ENCODE results near the gene LRRC8D.

Gene LRRC8D

DNA sequence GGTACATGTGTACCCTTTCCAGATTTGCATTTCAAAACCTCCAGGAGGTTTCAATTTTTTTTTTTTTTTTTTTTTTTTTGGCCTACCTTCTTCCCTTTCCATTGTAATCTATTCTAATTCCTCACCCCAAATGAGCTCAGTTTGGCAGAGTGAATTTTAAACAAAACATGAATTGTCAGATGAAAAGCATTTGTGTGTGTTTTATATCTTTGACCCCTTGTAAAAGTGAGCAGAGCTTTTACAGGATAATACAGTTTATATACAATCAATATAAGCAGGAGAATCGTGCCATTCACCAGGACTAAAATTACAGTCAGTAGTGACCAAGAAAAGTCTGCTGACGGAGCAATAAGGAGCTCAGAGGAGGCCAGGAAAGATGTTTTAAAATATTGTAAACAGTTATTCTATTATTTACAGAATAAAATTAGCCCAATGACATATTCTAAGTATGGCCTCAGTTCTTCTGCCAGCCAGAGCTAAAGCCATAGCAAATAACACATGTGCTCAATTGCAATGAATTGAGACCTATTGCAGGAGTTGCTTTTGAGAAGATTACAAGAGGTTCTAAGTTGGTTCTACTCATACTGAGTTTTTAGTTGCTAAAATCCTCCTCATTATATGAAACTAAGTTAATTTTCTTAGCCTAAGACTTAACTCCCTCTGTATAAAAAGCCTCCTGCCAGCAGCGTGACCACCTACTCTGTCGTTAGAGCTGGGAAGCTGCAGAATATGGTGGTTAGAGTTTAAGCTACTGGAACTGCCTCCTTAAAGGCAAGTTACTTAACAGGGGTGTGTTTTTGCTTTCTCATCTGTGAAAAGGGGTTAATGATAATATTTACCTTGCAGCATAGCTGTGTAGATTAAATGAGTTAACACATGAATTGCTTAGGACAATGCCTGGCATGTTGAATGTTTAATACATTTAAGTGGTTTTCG, 123.3 kb downstream of the LRRC8D start:
- H3K36me3 ChIP-seq (ENCODE audit: control insufficient read depth, insufficient read depth, low read length), result no peaks in the 10 kb centered on the region
- no peak overlapping the region for H3K4me3 ChIP-seq (replicated peaks; ENCODE audit: low read depth, low read length)
- TF ChIP-seq, protein P1, sequence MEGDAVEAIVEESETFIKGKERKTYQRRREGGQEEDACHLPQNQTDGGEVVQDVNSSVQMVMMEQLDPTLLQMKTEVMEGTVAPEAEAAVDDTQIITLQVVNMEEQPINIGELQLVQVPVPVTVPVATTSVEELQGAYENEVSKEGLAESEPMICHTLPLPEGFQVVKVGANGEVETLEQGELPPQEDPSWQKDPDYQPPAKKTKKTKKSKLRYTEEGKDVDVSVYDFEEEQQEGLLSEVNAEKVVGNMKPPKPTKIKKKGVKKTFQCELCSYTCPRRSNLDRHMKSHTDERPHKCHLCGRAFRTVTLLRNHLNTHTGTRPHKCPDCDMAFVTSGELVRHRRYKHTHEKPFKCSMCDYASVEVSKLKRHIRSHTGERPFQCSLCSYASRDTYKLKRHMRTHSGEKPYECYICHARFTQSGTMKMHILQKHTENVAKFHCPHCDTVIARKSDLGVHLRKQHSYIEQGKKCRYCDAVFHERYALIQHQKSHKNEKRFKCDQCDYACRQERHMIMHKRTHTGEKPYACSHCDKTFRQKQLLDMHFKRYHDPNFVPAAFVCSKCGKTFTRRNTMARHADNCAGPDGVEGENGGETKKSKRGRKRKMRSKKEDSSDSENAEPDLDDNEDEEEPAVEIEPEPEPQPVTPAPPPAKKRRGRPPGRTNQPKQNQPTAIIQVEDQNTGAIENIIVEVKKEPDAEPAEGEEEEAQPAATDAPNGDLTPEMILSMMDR (IDR thresholded peaks at IDR 0.05; ENCODE audit: insufficient read depth, low read length, poor library complexity, severe bottlenecking), result no peak
- DNase-seq (ENCODE audit: extremely low read depth, insufficient read length), result no peak
- H3K27me3 ChIP-seq (replicated peaks; ENCODE audit: control insufficient read depth, insufficient read depth, low read length), result no peaks in the 10 kb centered on the region

DNA sequence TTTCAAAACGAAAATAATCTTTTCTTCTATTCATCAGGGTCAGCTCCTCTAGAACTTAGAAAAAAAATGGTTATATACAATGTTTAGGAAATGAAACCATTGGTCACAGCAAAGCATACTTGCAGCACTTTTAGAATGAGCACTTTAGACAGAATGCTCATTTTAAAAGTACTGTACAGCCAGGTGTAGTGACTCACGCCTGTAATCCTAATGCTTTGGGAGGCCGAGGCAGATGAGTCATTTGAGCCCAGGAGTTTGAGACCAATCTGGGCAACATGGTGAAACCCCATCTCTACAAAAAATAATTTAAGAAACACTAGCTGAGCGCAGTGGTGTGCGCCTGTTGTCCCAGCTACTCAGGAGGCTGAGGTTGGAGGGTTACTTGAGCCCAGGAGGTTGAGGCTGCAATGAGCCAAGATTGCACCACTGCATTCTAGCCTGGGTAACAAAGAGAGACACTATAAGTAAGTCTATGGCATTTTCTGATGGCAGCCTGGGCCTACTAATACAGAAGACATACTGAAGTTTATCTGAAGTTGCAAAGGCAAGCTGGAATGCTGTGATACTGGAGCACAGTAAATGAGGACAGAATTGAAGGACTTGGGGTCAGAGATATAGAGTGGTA, 125.1 kb downstream of the LRRC8D start:
- TF ChIP-seq, protein P1 (IDR thresholded peaks at IDR 0.05; ENCODE audit: insufficient read depth, low read length, poor library complexity, severe bottlenecking), result no peak
- Histone ChIP-seq H3K36me3 (ENCODE audit: control insufficient read depth, insufficient read depth, low read length) (no peaks in the 10 kb centered on the region), H3K27me3 (replicated peaks; ENCODE audit: control insufficient read depth, insufficient read depth, low read length) (no peaks in the 10 kb centered on the region), H3K4me3 (replicated peaks; ENCODE audit: low read depth, low read length) (no peak overlapping the region)
- peak; percentile 63 for DNase-seq (ENCODE audit: extremely low read depth, insufficient read length)

DNA sequence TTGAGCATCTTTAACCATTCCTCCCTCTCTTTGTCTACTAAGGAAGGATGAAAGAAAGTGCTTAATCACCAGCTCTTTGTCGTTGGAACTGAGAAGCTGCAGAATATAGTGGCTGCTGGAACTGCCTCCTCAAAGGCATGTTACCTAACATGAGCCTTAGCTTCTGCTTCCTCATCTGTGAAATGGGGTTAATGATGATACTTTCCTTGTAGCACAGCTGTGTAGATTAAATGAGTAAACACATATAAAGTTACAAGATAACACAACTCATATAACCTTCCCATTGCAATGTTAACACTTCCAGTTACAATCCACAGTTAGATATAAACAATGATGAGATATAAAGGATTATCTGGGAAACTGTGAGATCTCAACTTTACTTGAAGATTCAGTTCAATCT, 125.7 kb downstream of the LRRC8D start:
- Histone ChIP-seq H3K36me3 (ENCODE audit: control insufficient read depth, insufficient read depth, low read length) (no peaks in the 10 kb centered on the region), H3K27me3 (replicated peaks; ENCODE audit: control insufficient read depth, insufficient read depth, low read length) (no peaks in the 10 kb centered on the region), H3K4me3 (replicated peaks; ENCODE audit: low read depth, low read length) (no peak overlapping the region)
- TF ChIP-seq, protein P1 (IDR thresholded peaks at IDR 0.05; ENCODE audit: insufficient read depth, low read length, poor library complexity, severe bottlenecking), result no peak
- no peak for DNase-seq (ENCODE audit: extremely low read depth, insufficient read length)

DNA sequence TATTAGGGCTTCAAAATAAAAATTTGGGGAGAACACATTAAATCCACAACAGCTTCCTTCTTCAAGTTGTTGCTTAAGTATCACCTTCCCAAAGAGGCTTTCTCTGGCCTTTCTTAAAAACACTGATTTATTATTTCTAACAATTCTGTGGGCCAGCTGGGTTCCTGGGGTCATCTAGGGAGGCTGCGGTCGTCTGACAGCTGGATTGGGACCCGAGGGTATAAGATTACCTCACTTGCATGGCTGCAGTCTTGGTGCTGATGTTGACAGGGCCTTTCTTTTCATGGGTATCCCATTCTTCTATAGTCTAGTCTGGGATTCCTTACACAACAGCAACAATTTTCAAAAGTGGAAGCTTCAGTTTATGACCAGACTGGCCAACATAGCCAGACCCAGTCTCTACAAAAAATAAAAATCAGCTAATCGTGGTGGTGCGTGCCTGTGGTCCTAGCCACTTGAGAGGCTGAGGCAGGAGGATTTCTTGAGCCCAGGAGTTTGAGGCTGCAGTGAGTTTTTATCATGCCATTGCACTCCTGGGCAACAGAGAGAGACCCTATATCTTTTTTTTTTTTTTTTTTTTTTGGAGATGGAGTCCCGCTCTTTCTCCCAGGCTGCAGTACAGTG, 128.0 kb downstream of the LRRC8D start:
- H3K36me3 ChIP-seq (ENCODE audit: control insufficient read depth, insufficient read depth, low read length), result no peaks in the 10 kb centered on the region
- no peak for DNase-seq (ENCODE audit: extremely low read depth, insufficient read length)
- H3K27me3 ChIP-seq (replicated peaks; ENCODE audit: control insufficient read depth, insufficient read depth, low read length), result no peaks in the 10 kb centered on the region
- no peak overlapping the region for H3K4me3 ChIP-seq (replicated peaks; ENCODE audit: low read depth, low read length)
- TF ChIP-seq, protein P1 (IDR thresholded peaks at IDR 0.05; ENCODE audit: insufficient read depth, low read length, poor library complexity, severe bottlenecking), result no peak

DNA sequence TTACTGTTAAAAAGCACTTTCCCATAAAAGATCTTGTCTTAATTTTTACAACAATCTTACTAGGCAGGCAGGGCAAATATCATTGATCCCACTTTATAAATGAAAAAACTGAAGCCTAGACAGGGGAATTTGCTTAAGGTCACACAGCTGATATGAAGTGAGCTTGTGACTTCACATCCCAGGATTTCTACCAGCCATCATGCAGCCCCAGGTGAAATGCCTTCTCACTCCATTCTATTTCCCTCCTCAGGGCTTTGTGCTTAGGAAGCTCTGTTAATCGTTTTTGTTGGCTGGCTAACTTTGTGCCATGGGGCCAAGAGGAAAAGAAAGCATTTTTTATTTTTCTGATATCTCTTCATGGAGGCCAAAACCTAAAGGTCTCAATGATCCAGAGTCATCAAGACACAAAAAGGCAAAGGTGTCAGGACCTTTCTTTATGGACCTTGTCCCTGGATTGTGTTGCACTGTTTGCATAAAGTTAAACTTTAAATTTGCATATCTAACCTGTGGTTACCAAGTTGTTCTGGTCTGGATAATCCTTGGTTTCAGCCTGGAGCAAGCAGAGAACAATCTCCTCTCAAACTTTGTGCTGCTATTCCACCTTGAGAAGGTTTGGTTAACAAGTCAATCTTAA, 129.3 kb downstream of the LRRC8D start:
- H3K36me3 ChIP-seq (ENCODE audit: control insufficient read depth, insufficient read depth, low read length), result no peaks in the 10 kb centered on the region
- no peak overlapping the region for H3K4me3 ChIP-seq (replicated peaks; ENCODE audit: low read depth, low read length)
- no peaks in the 10 kb centered on the region for H3K27me3 ChIP-seq (replicated peaks; ENCODE audit: control insufficient read depth, insufficient read depth, low read length)
- no peak for DNase-seq (ENCODE audit: extremely low read depth, insufficient read length)
- TF ChIP-seq, protein P1 (IDR thresholded peaks at IDR 0.05; ENCODE audit: insufficient read depth, low read length, poor library complexity, severe bottlenecking), result no peak
